Right cardiac atrium (tissue), 5 donors: ENCODE measurements around the gene GPSM1. TPM values are rescaled to one million over a fixed set of nuclear protein-coding genes. Genes with fewer than 3 reads are reported as not detected.

ENCODE experiments used
- ATAC-seq, 2 donors: fragments of 200-7000 bp; cut with Tn5 transposase; one replicate each; pipeline versions ENCODE4 v1.8.0 to v1.9.1; 2020; ENCODE audit warnings: moderate library complexity in 2 of 2, mild to moderate bottlenecking in 1 of 2
- DNase-seq, 3 donors: peaks; one replicate each; pipeline ENCODE4 v3.0.0-alpha.2; 2020
- H3K27ac ChIP-seq: one replicate; pipeline ENCODE4 v1.5.1; 2013; ENCODE audit warnings: mild to moderate bottlenecking, low read length, control low read depth, moderate library complexity
- H3K27me3 ChIP-seq: one replicate; pipeline ENCODE4 v1.6.1; 2013; ENCODE audit not compliant: control insufficient read depth, insufficient read depth
- H3K4me1 ChIP-seq: one replicate; pipeline ENCODE4 v1.6.1; 2013; ENCODE audit warnings: low read length; ENCODE audit not compliant: control insufficient read depth, insufficient read depth
- H3K4me3 ChIP-seq: one replicate; pipeline ENCODE4 v1.5.1; 2013; ENCODE audit warnings: low read length, control low read depth
- H3K9me3 ChIP-seq: one replicate; pipeline ENCODE4 v1.6.1; 2013; ENCODE audit warnings: low read length; ENCODE audit not compliant: control insufficient read depth
- WGBS: extraction: QIAGEN DNeasy Blood & Tissue Kit; methylation state at CpG from one replicate; pipeline ENCODE4 v1.1.7; 2013; 5-methylcytosine and 5-hydroxymethylcytosine counted together
- intact Hi-C, 4 donors: fragments of 100-400 bp; cut with DNase I; formaldehyde crosslinking; loops; one replicate each; pipeline versions ENCODE4 v1.11.0 to v1.14.0; 2022 to 2023
- polyA plus RNA-seq: library from polyadenylated mRNA; stranded (reverse); fragments of 200-250 nt; gene quantifications from one replicate; pipeline ENCODE4 v1.2.3, GENCODE V29; 2013
- total RNA-seq, 4 donors: library from RNA; stranded (reverse); fragmentation: NEBNext Ultra II Directional; extraction: Animal tissue kit (Norgen Biotek cat#: 25700); gene quantifications; one replicate each; pipeline ENCODE4 v1.2.1, GENCODE V29; 2021
- donor health status: healthy with polysubstance abuse.
- donor health status: DM: no; HTN: yes; CAD: no.
- donor health status: DM: no; HTN: no; CAD: no.
- donor health status: DM: no; HTN: yes; CAD: no; lungs with severe emphysema.
- donor health status: DM: yes; HTN: yes; CAD: no.

GPSM1 gene
- total and polyA plus RNA-seq, 5 donors = 46.3 to 90.6 (median 73.3) TPM

- DNase-seq = peak in 1 of 3 donors; percentile 33
- intact Hi-C loops = loop anchor here in 2 of 4 donors (5.0 kb wide), 1 partner anchor 90 kb away; the partner anchor contains the start of gene SNAPC4 (in 2 of the 2)
- 72% methylated on average over 10 of the region's 10 CpGs for WGBS
- ATAC-seq = no peak
- H3K9me3 ChIP-seq = no peaks in the 10 kb centered on the region
- H3K4me1 ChIP-seq = no peaks in the 10 kb centered on the region
- H3K27me3 ChIP-seq = no peaks in the 10 kb centered on the region
- no peak overlapping the region for H3K4me3 ChIP-seq
- no peak overlapping the region for H3K27ac ChIP-seq
Measured at GRCh38 chr9:136312009-136312375, 15.3 kb upstream of the GPSM1 start.

- WGBS = 59% methylated on average over 12 of the region's 12 CpGs
Measured at GRCh38 chr9:136312436-136312835, 14.9 kb upstream of the GPSM1 start.

GRCh38 chr9:136313111-136314055, 14.0 kb upstream of the GPSM1 start:
- intact Hi-C loops = loop anchor here in 2 of 4 donors (5.0 kb wide), 1 partner anchor 89 kb away; the partner anchor contains the start of gene SNAPC4 (in 2 of the 2)
- ATAC-seq = no peak
- WGBS = 85% methylated on average over 18 of the region's 18 CpGs

More at GRCh38 chr9:136312436-136312835, 14.9 kb upstream of the GPSM1 start:
- ATAC-seq = peak; percentile 67 to 70
- Histone ChIP-seq H3K27me3 (no peaks in the 10 kb centered on the region), H3K27ac (no peak overlapping the region), H3K4me1 (no peaks in the 10 kb centered on the region), H3K9me3 (no peaks in the 10 kb centered on the region), H3K4me3 (no peak overlapping the region)
- intact Hi-C loops = loop anchor here in 2 of 4 donors (5.0 kb wide), 1 partner anchor 90 kb away; the partner anchor contains the start of gene SNAPC4 (in 2 of the 2)
- peak; percentile 41 to 82 (median 76) for DNase-seq

GRCh38 chr9:136314056-136314416, 13.3 kb upstream of the GPSM1 start:
- Histone ChIP-seq H3K9me3 (no peaks in the 10 kb centered on the region), H3K27me3 (no peaks in the 10 kb centered on the region), H3K27ac (no peak overlapping the region), H3K4me3 (no peak overlapping the region), H3K4me1 (no peaks in the 10 kb centered on the region)
- 92% methylated on average over 3 of the region's 3 CpGs for WGBS
- DNase-seq (no peak), ATAC-seq (no peak)
- intact Hi-C loops = loop anchor here in 2 of 4 donors (5.0 kb wide), 1 partner anchor 88 kb away; the partner anchor contains the start of gene SNAPC4 (in 2 of the 2)

More at GRCh38 chr9:136313111-136314055, 14.0 kb upstream of the GPSM1 start:
- DNase-seq = peak; percentile 6 to 45 (median 39)
- Histone ChIP-seq H3K27ac (no peak overlapping the region), H3K4me3 (no peak overlapping the region), H3K27me3 (no peaks in the 10 kb centered on the region), H3K9me3 (no peaks in the 10 kb centered on the region), H3K4me1 (no peaks in the 10 kb centered on the region)

- DNase-seq (peak in 1 of 3 donors; percentile 7), ATAC-seq (no peak)
- intact Hi-C loops = loop anchor here in 2 of 4 donors (5.0 kb wide), 1 partner anchor 87 kb away; the partner anchor contains the start of gene SNAPC4 (in 2 of the 2)
- no peak overlapping the region for H3K27ac ChIP-seq
- H3K4me1 ChIP-seq = no peaks in the 10 kb centered on the region
- no peak overlapping the region for H3K4me3 ChIP-seq
- H3K27me3 ChIP-seq = no peaks in the 10 kb centered on the region
- H3K9me3 ChIP-seq = no peaks in the 10 kb centered on the region
- 87% methylated on average over 4 of the region's 4 CpGs for WGBS
Measured at GRCh38 chr9:136314944-136315343, 12.4 kb upstream of the GPSM1 start.

GRCh38 chr9:136316271-136316751, 11.0 kb upstream of the GPSM1 start:
- WGBS = 93% methylated on average over 23 of the region's 23 CpGs
- no peak overlapping the region for H3K27ac ChIP-seq
- H3K27me3 ChIP-seq = no peaks in the 10 kb centered on the region
- no peak overlapping the region for H3K4me3 ChIP-seq
- peak in 2 of 3 donors; percentile 28 to 45 for DNase-seq
- ATAC-seq = no peak
- H3K9me3 ChIP-seq = no peaks in the 10 kb centered on the region
- H3K4me1 ChIP-seq = no peaks in the 10 kb centered on the region
- intact Hi-C loops = no loop called here

GRCh38 chr9:136316896-136317676, 10.3 kb upstream of the GPSM1 start:
- Histone ChIP-seq H3K27ac (no peak overlapping the region), H3K9me3 (no peaks in the 10 kb centered on the region), H3K4me3 (no peak overlapping the region), H3K27me3 (no peaks in the 10 kb centered on the region), H3K4me1 (no peaks in the 10 kb centered on the region)
- intact Hi-C loops = no loop called here
- 86% methylated on average over 13 of the region's 13 CpGs for WGBS
- DNase-seq (peak; percentile 4 to 30 (median 27)), ATAC-seq (peak in 1 of 2 donors; percentile 14)

- H3K9me3 ChIP-seq = no peaks in the 10 kb centered on the region
- no peaks in the 10 kb centered on the region for H3K27me3 ChIP-seq
- H3K27ac ChIP-seq = no peak overlapping the region
- H3K4me1 ChIP-seq = no peaks in the 10 kb centered on the region
- intact Hi-C loops = no loop called here
- peak; percentile 11 to 53 (median 21) for DNase-seq
- WGBS = 89% methylated on average over 16 of the region's 16 CpGs
- no peak overlapping the region for H3K4me3 ChIP-seq
- ATAC-seq = no peak
Measured at GRCh38 chr9:136317695-136318094, 9.6 kb upstream of the GPSM1 start.

- DNase-seq (peak; percentile 5 to 21 (median 18)), ATAC-seq (no peak)
- Histone ChIP-seq H3K4me3 (no peak overlapping the region), H3K4me1 (no peaks in the 10 kb centered on the region), H3K27ac (no peak overlapping the region), H3K9me3 (no peaks in the 10 kb centered on the region), H3K27me3 (no peaks in the 10 kb centered on the region)
- 76% methylated on average over 21 of the region's 21 CpGs for WGBS
- intact Hi-C loops = no loop called here
Measured at GRCh38 chr9:136318111-136318775, 9.1 kb upstream of the GPSM1 start.

GRCh38 chr9:136318776-136319241, 8.5 kb upstream of the GPSM1 start:
- Histone ChIP-seq H3K27me3 (no peaks in the 10 kb centered on the region), H3K27ac (no peak overlapping the region), H3K4me3 (no peak overlapping the region), H3K4me1 (no peaks in the 10 kb centered on the region), H3K9me3 (no peaks in the 10 kb centered on the region)
- 86% methylated on average over 16 of the region's 16 CpGs for WGBS
- intact Hi-C loops = no loop called here
- ATAC-seq (no peak), DNase-seq (peak; percentile 10 to 48 (median 34))
